Upper lobe of left lung (tissue), 6 donors: Measurements from ENCODE around the gene PARP14. TPM values are rescaled to one million over a fixed set of nuclear protein-coding genes. Genes with fewer than 3 reads are reported as not detected.
A peak's percentile ranks its signal among the peaks of the same experiment; 100 is the strongest.

Experiments
- ATAC-seq, 2 donors: fragments of 200-7000 bp; cut with Tn5 transposase; one replicate each; pipeline ENCODE4 v1.9.1; 2022; ENCODE audit warnings: mild to moderate bottlenecking in 2 of 2, moderate library complexity in 2 of 2; ENCODE audit not compliant: low FRiP score in 2 of 2
- DNase-seq, 2 donors: peaks; one replicate each; pipeline ENCODE4 v3.0.0-alpha.2; 2019 to 2020
- H3K27ac ChIP-seq, 4 donors: fragments of 200-600 bp; sonication (generic); one replicate each; pipeline ENCODE4 v1.5.1; 2016 to 2019
- H3K27me3 ChIP-seq, 4 donors: fragments of 200-600 bp; sonication (generic); one replicate each; pipeline ENCODE4 v1.5.1; 2017 to 2019
- H3K36me3 ChIP-seq, 4 donors: fragments of 200-600 bp; sonication (generic); one replicate each; pipeline ENCODE4 v1.5.1; 2016 to 2019
- H3K4me1 ChIP-seq, 4 donors: fragments of 200-600 bp; sonication (generic); one replicate each; pipeline ENCODE4 v1.5.1; 2018 to 2019
- H3K4me3 ChIP-seq, 4 donors: fragments of 200-600 bp; sonication (generic); one replicate each; pipeline ENCODE4 v1.5.1; 2017 to 2019; ENCODE audit warnings: mild to moderate bottlenecking in 2 of 4, moderate library complexity in 1 of 4
- H3K9me3 ChIP-seq, 4 donors: fragments of 200-600 bp; sonication (generic); one replicate each; pipeline ENCODE4 v1.5.1; 2018 to 2019
- EP300 ChIP-seq, 4 donors: sonication (generic); formaldehyde crosslinking; IDR thresholded peaks; one replicate each; pipeline ENCODE4 v1.5.1; 2017; ENCODE audit warnings: antibody characterized with exemption in 4 of 4, control low read depth in 2 of 4
- POLR2A ChIP-seq, 4 donors: fragments of 450-650 bp; IDR thresholded peaks; one replicate each; pipeline ENCODE4 v1.5.1; 2016 to 2017; ENCODE audit warnings: antibody characterized with exemption in 4 of 4, mild to moderate bottlenecking in 2 of 4
- POLR2AphosphoS5 ChIP-seq, 2 donors: sonication (generic); formaldehyde crosslinking; IDR thresholded peaks; one replicate each; pipeline ENCODE4 v1.5.1; 2017; ENCODE audit warnings: antibody characterized with exemption in 2 of 2
- WGBS, 2 donors: methylation state at CpG; one replicate each; pipeline ENCODE4 v1.1.5; 2017 to 2018; 5-methylcytosine and 5-hydroxymethylcytosine counted together
- total RNA-seq, 6 donors: library from RNA; depleted of rRNA in 4 of 6; stranded (reverse); fragments of >200 nt in 4 of 6; gene quantifications; one replicate each; pipeline versions ENCODE4 v1.1.0 to v1.2.1, GENCODE V29; 2016 to 2021
- TF ChIP-seq, protein P1 (sequence below), 6 experiments: fragments of 450-650 bp in 4 of 6; fragments of 200-600 bp in 2 of 6; sonication (generic) in 2 of 6; IDR thresholded peaks; one replicate each; pipeline ENCODE4 v1.5.1; 2016 to 2019; ENCODE audit warnings: antibody characterized with exemption in 6 of 6
- donor health status: DM: no; HTN: no; CAD: no; lungs with moderate emphysema.
- donor health status: DM: no; HTN: yes; CAD: no; lungs with severe emphysema.

PARP14 gene
- total RNA-seq, 6 donors from 2014 or later = 99.3 to 376 (median 182) TPM

DNA sequence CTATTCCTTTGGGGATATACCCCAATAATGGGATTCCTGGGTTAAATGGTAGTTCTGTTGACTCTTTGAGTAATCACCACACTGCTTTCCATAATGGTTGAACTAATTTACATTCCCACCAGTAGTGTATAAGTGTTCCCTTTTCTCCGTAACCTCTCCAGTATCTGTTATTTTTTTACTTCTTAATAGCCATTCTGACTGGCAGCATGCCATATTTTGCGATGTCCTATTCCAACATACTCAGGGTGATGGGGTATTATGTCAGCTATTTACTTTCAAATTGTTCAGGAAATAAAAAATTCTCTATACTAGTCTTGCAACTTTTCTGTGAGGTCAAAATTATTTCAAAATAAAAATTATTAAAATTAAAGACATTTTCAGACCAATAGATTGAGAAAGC is 9.1 kb upstream of the PARP14 start:
- no peak overlapping the region for H3K4me3 ChIP-seq
- WGBS, 2 donors = 45 to 52% methylated on average over 2 of the region's 2 CpGs
- TF ChIP-seq POLR2AphosphoS5 (IDR thresholded peaks at IDR 0.05) (no peak), POLR2A (IDR thresholded peaks at IDR 0.05) (no peak), EP300 (IDR thresholded peaks at IDR 0.05) (no peak)
- TF ChIP-seq, protein P1, sequence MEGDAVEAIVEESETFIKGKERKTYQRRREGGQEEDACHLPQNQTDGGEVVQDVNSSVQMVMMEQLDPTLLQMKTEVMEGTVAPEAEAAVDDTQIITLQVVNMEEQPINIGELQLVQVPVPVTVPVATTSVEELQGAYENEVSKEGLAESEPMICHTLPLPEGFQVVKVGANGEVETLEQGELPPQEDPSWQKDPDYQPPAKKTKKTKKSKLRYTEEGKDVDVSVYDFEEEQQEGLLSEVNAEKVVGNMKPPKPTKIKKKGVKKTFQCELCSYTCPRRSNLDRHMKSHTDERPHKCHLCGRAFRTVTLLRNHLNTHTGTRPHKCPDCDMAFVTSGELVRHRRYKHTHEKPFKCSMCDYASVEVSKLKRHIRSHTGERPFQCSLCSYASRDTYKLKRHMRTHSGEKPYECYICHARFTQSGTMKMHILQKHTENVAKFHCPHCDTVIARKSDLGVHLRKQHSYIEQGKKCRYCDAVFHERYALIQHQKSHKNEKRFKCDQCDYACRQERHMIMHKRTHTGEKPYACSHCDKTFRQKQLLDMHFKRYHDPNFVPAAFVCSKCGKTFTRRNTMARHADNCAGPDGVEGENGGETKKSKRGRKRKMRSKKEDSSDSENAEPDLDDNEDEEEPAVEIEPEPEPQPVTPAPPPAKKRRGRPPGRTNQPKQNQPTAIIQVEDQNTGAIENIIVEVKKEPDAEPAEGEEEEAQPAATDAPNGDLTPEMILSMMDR (IDR thresholded peaks at IDR 0.05) = no peak
- peak in 1 of 2 donors; percentile 24 for DNase-seq
- no peaks in the 10 kb centered on the region for H3K9me3 ChIP-seq
- no peaks in the 10 kb centered on the region for H3K4me1 ChIP-seq
- H3K27me3 ChIP-seq = no peaks in the 10 kb centered on the region
- H3K36me3 ChIP-seq = no peaks in the 10 kb centered on the region
- H3K27ac ChIP-seq = no peak overlapping the region
- ATAC-seq = no peak

DNA sequence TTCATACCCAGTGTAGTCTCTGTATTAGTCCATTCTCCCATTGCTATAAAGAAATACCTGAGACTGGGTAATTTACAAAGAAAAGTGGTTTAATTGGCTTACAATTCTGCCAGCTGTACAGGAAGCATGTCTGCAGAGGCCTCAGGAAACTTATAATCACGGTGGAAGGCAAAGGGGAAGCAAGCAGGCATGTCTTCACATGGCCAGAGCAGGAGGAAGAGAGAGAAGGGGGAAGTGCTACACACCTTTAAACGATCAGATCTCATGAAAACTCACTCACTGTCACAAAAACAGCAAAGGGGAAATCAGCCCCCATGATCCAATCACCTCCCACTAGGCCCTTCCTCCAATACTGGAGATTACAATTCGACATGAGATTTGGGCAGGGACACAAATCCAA is 6.3 kb upstream of the PARP14 start:
- H3K27me3 ChIP-seq = no peaks in the 10 kb centered on the region
- TF ChIP-seq, protein P1 (IDR thresholded peaks at IDR 0.05) = no peak
- TF ChIP-seq EP300 (IDR thresholded peaks at IDR 0.05) (no peak), POLR2AphosphoS5 (IDR thresholded peaks at IDR 0.05) (no peak), POLR2A (IDR thresholded peaks at IDR 0.05) (no peak)
- H3K36me3 ChIP-seq = no peaks in the 10 kb centered on the region
- no peaks in the 10 kb centered on the region for H3K9me3 ChIP-seq
- no peak overlapping the region for H3K4me3 ChIP-seq
- 48 to 59% methylated on average over 3 of the region's 3 CpGs for WGBS, 2 donors
- H3K4me1 ChIP-seq = peaks cover 5 to 9% (median 7%) of the 10 kb centered on the region in 4 donors
- ATAC-seq = no peak
- H3K27ac ChIP-seq = no peak overlapping the region
- no peak for DNase-seq

DNA sequence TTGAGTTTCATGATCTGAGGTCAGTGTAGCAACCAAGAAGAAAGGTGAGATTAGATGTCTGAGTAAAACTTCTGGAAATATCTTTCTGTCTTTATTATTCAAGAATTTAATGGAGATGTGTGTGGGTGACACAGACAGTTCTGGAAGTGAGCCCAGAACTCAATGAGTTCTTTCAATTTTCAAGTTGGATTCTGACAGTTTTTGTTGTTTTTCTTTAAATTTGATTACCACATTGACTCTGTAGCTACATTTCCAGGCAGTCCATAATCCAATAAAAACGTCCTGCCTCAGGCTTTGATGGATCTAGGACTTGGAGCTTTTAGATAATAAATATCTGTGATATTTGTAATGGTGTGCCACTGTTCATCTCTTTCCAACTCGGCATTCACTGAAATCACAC is 3.9 kb upstream of the PARP14 start:
- H3K9me3 ChIP-seq = no peaks in the 10 kb centered on the region
- 70 to 77% methylated on average over 2 of the region's 2 CpGs for whole genome bisulfite sequencing, 2 donors

DNA sequence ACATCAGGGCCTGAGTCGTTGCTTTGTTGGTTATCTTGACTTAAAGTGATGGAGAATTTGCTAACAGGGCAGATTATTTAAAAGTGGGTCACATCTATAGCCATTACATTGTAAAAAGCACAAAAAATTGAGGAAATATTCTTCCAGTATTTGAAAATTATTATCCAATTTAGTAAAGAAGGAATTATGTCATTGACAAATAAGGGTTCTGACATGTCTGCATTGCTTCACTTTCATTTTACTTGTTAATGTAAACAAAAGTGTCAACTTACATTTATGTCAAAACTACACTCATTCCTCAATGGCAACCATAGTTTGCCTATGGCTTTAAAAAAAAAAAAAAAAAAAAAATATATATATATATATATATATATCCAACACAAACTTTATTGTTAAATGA is 3.4 kb upstream of the PARP14 start:
- DNase-seq = no peak
- no peak for ATAC-seq
- Histone ChIP-seq H3K36me3 (no peaks in the 10 kb centered on the region), H3K9me3 (no peaks in the 10 kb centered on the region), H3K27ac (no peak overlapping the region), H3K4me1 (peaks cover 17 to 27% (median 20%) of the 10 kb centered on the region in 4 donors), H3K4me3 (no peak overlapping the region), H3K27me3 (no peaks in the 10 kb centered on the region)
- TF ChIP-seq, protein P1 (IDR thresholded peaks at IDR 0.05) = no peak
- TF ChIP-seq POLR2A (IDR thresholded peaks at IDR 0.05) (no peak), EP300 (IDR thresholded peaks at IDR 0.05) (no peak), POLR2AphosphoS5 (IDR thresholded peaks at IDR 0.05) (no peak)
- WGBS, 2 donors = 67 to 69% methylated on average over 1 of the region's 1 CpG

More for the DNA sequence above, 3.9 kb upstream of the PARP14 start:
- H3K4me3 ChIP-seq = no peak overlapping the region
- ATAC-seq = no peak
- H3K27ac ChIP-seq = no peak overlapping the region
- H3K4me1 ChIP-seq = peaks cover 14 to 22% (median 16%) of the 10 kb centered on the region in 4 donors
- DNase-seq = no peak
- H3K27me3 ChIP-seq = no peaks in the 10 kb centered on the region
- H3K36me3 ChIP-seq = no peaks in the 10 kb centered on the region
- TF ChIP-seq, protein P1 (IDR thresholded peaks at IDR 0.05) = no peak
- no peak for TF ChIP-seq POLR2AphosphoS5 (IDR thresholded peaks at IDR 0.05)
- no peak for TF ChIP-seq EP300 (IDR thresholded peaks at IDR 0.05)
- no peak for TF ChIP-seq POLR2A (IDR thresholded peaks at IDR 0.05)

DNA sequence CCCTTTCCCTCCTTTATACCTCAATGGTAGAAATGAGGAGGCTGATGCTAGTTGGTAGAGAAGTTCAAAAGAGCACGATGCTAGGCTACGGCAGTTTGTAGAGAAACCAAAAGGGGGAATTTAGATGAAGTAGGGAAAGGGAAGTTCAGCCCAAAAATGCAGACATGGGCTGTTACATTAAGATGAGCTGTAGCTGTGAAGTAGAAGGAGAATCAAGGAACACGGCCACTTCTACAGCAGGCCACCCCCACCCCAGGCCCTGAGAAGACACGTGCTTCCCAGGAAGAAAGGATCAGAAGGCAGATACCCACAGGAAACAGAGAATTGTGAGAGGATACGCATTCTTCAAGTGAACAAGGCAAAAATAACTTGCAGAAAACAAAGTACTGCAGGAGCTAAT is 2.1 kb upstream of the PARP14 start:
- no peak overlapping the region for H3K4me3 ChIP-seq

More for the DNA sequence above, 2.1 kb upstream of the PARP14 start:
- ATAC-seq (no peak), DNase-seq (no peak)
- no peak for TF ChIP-seq POLR2AphosphoS5 (IDR thresholded peaks at IDR 0.05)
- TF ChIP-seq EP300 (IDR thresholded peaks at IDR 0.05) = no peak
- TF ChIP-seq, protein P1 (IDR thresholded peaks at IDR 0.05) = no peak
- no peak for TF ChIP-seq POLR2A (IDR thresholded peaks at IDR 0.05)
- Histone ChIP-seq H3K4me1 (peaks cover 27 to 40% (median 33%) of the 10 kb centered on the region in 4 donors), H3K27me3 (no peaks in the 10 kb centered on the region), H3K36me3 (no peaks in the 10 kb centered on the region), H3K27ac (peak overlapping the region; percentile 95 to 99 (median 99)), H3K9me3 (no peaks in the 10 kb centered on the region)
- 58 to 66% methylated on average over 5 of the region's 5 CpGs for WGBS, 2 donors
